ENCODE results near the gene CASK.

The CASK gene

DNA sequence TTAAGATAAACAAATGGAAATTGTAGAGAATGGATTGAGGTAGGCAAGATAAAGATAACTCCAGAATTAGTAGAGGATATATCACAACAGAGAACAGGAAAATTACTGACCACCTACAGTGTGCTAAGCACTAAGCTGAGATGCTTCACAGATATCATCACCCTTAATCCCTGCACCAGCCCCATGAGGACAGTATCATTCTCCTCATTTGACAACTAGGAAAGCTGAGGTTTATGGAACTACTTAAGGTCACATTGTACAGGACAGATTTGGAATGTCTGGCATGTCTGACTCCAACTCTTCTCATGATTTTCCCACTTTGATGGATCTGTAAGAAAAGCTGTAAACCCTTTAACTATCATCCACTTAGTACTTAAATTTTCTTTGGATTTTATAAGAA is 95.5 kb downstream of the CASK start:
- no peak for DNase-seq (ENCODE audit: low read depth, low spot score)

DNA sequence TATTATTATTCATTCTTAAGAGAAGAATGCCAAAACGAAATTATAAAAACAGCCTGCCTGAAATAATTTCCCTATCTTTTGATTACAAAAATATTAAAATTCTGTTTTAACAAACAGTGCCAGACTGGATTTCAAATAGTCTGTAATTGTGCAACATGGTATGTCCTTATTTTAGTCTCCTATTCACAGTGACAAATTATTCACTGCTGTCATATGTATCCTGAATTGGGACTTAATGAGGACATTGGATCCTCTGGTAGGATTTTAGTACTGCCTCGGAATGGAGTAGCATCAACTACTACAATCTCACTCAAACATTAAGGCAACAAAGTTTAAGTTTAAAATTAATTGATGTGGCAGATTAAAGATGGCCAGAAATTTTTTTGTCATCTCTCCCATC is 97.6 kb downstream of the CASK start:
- no peak for DNase-seq (ENCODE audit: low read depth, low spot score)

DNA sequence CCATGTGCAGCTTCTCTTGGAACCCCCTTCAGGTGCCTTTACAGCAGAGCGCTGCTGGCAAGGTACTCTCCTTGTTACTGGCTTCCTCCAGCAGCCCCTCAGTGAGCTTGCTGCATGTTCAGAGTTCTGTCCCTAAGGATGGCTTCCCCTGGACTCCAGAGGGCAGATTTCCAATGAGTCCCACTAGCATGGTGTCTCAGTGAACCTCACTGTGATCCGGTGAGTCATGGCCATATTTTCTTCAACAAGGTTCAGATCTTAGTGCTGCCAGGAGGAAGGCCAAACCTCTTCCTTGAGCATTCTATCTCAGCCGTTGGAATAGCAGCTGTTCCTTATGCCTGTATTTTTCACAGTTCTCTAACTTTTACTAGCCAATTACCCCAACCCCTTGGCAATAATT is 98.8 kb downstream of the CASK start:
- no peak for DNase-seq (ENCODE audit: low read depth, low spot score)

DNA sequence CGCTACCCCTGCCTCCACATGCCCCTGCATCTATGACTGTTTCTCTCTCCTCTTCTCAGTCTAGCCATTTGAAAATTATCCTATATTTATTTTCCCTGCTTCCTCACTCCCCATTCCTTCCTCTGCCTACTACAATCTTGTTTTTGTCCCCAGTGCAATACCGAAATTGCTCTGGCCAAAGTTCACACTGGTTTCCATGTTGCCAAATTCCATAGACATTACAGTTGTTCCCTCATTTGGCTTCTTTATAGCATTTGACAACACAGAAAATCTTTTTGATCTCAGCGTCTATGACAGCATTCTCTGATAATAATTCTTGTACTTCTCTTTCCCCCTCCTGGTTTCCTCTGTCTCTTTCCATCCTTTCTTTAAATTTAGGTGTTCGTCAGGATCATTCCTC is 100.0 kb downstream of the CASK start:
- DNase-seq (ENCODE audit: low read depth, low spot score), result no peak

DNA sequence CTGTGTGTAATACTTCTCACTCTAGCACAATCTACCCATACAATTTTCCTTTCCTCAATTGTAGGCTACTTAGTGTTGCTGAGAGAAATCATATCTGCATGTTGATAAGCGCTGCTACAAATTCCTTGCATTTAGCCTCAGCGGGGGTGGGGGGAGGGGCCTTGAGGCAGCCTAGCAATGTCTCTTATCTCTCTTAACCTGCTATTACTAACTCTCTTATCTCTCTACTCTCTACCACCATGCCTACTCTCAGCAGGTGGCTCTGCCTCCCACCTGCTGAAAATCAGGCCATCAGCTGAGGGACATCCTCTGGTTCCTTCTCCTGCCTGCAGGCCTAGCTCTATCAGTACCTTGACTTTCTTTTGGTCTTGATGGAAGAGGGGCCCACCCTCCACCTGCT is 100.5 kb downstream of the CASK start:
- DNase-seq (ENCODE audit: low read depth, low spot score), result no peak

DNA sequence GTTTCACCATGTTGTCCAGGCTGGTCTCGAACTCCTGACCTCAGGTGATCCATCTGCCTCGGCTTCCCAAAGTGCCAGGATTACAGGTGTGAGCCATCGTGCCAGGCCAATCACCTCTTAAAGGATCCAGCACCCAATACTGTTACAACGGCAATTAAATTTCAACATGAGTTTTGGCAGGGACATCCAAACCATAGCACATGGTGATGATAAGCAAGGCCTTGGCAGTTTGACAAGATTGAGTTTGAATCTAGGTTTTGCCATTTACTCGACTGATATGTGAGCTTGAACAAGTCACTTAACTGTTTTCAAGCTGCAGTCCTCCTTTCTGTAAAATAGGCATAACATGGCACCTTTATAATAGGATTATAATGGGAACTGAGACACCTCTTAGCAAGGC is 115.3 kb downstream of the CASK start:
- DNase-seq (ENCODE audit: low read depth, low spot score), result no peak

DNA sequence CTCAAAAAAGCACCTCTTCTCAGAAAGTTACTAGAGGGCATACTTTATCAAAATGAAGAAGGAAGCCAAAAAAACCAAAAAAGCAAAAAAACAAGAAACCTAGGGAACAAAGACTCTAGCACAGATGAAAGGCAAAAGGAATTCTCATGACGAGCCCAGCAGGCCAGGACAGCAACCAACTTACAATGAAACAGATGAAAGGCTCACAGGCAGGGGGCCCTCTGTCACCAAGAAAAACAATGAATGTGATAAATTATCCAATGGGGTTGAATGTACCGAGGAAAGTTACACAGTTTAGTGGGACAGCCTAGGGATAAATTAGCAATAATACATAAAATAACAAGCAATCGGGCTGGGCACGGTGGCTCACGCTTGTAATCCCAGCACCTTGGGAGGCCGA is 120.4 kb downstream of the CASK start:
- no peak for DNase-seq (ENCODE audit: low read depth, low spot score)

DNA sequence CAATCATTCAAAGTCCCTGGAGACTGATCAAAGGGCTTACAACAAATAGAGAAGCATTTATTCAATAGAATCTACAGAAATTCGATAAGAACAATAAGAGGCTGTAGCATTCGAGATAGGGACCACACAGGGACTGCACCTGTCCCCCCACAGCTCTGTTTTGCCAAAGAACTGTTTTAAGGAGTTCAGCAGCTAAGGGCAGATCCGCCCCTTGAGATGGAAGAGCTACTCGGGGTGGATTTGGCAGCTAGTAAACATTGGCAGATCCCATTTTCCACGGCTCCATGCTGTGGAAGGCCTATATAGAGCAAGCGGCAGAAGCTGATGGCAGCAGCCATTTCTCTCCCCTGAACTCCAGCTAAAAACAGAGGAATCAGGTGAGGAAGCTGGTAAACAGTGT is 123.7 kb downstream of the CASK start:
- DNase-seq (ENCODE audit: low read depth, low spot score), result no peak

DNA sequence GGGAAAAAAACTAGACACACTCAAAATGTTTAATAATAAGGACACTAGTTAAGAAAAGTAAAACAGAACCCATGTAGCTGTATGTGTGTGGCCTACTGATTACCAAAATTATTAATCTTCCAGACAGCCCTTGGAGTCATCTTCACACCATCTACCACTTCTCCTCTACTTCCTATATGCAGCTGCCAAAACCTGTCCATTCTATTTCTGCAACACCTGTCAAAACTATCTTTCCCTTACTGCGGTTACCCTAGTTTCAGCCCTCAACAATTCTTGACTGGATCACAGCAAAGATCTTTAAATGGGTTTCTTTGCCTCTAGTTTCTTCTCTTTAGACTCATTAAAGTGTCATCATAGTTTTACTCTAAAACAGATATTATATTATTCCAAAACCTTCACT is 126.8 kb downstream of the CASK start:
- DNase-seq (ENCODE audit: low read depth, low spot score), result no peak

DNA sequence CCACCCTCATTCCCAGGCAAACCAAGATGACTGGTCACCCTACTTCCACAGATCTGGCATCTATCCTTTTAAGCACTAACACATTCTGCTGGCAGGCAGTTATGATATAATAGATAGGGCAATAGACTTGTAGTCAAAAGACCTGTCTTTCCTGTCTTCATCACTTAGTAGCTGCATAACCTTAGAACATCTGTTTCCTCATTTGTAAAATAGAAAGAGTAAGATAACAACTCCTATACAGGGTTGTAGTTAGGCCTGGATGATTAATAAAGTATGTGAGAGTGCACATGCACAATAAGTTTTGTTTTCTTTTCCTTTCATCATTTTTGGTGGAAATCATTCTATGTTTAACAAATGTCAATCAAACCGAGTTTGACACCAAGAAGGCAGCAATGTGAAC is 127.3 kb downstream of the CASK start:
- no peak for DNase-seq (ENCODE audit: low read depth, low spot score)

DNA sequence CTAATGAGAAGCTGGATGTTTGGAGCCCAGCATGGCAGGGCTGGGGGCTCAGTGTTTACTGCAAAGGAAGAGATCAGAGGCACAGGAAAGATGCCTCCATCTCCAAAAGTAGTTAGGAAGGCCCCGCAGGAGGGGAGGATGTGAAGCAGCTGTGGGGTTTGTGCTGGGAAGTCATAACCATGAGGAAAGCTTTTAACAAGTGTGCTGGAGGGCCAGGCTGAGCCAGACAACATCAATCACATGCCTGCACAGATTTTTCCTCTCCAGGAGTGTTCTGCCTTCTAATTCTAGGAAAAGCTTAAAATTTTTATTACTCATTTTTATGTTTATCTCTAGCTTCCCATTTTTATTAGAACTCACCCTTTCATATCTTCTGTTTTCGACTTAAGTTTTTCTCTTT is 134.0 kb downstream of the CASK start:
- DNase-seq (ENCODE audit: low read depth, low spot score), result no peak

DNA sequence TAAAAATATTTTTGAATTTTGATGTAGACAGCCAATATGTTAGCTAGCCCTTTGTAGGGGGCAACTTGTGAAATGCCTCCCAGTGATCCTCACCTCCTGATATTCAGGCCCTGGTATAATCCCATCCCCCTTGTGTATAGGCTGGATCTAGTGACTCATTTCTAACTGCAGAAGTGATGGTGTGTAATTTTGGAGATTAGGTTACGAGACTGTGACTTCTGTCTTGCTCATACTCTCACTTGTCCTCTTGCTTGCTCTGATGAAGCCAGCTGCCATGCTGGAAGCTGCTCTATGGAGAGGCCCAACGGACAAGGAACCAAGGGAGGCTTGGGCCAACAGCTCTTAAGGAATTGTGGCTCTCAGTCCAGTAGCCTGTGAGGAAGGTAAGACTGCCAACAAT is 137.7 kb downstream of the CASK start:
- DNase-seq (ENCODE audit: low read depth, low spot score), result no peak

DNA sequence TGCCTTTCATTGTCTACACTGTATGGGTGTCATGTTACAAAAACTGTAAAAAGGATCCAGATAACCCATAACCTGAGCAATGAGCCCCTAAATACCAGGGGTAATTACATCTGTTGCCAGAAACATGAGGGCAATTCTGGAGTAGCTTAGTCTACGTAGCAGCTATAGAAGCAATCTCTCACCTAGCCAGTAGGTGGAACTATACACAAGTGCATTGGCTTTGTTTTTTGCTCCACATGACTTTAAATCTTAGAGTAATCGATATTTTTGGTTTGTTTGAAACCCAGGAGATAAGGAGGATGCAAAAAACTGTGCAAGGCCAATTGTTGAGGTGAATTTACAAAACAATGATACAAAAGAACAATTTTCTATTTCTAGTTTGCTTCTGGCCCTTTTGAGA is 141.9 kb downstream of the CASK start:
- no peak for DNase-seq (ENCODE audit: low read depth, low spot score)

DNA sequence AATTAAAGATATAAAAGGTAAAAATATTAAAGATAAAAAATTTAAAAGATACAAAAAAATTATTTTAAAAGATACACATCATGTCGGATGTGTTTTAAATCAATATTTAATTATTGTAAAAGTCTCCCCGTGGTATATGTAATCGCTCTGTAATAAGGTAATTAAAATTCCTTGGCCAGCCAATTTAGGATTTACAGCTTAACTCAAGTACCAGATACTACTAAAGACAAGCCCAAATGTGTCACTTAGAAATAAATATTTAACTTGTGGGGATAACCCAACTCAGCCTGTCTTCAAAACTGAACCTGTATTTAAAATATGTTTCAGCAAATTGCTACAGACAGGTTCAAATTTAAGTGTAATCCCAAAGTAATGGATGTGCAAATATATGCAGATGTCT is 143.4 kb downstream of the CASK start:
- no peak for DNase-seq (ENCODE audit: low read depth, low spot score)

DNA sequence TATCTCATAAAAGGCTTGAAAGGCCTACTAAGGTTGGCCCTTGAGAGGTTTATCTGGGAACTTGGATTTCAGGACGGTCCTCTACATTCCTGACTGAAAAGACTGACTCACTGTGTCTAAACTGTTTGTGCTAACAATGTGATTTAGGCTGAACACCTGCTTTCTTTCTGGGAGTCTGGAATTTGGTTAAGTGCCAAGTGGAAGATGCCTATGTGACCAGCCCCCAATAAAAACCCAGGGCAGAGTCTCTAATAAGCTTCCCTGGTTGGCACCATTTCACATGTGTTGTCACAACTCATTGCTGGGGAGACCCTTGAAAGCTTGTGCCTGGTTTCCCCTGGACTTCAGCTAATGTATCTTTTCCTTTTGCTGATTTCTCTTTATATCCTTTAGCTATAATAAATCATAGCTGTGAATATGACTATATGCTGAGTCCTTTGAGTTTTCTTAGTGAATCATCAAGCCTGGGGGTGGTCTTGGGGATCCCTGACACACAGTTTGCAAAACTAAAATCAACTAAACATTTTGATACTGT is 144.3 kb downstream of the CASK start:
- no peak for DNase-seq (ENCODE audit: low read depth, low spot score)

DNA sequence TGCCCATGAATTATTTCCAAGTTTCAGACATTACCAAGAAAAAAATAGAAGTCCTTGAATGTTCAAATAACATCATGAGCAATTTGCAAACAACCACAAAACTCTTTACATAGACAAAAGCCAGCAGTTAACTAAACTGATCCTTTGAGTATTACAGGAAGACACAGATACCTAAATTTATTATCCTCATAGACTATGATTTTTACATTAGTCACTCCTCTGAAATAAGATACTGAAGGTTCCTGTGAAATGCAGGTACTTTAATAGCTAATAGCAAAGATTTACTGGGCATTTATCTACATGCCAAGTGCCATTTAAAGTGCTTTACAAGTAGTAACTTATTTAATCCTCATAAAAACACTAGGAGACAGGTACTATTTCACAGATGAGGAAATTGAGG is 161.7 kb downstream of the CASK start:
- no peak for DNase-seq (ENCODE audit: low read depth, low spot score)

DNA sequence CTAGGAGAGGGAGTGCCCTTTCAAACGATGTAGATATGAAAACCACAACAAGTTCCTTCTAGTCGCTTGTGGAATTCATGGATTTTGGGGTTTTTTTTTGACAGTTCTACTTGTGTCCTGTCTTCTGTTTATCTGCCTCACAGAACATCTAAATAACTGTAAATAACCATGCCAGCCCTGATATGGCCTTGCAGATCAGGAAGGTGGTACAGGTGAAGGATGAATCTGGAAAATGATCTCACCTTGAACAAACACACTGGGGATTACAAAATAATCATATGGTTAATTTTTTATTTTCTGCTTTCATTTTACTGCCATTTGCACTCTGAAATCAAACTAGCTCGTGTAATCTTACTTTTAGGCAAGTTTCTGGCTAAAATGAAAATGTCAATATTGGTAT is 162.2 kb downstream of the CASK start:
- no peak for DNase-seq (ENCODE audit: low read depth, low spot score)

DNA sequence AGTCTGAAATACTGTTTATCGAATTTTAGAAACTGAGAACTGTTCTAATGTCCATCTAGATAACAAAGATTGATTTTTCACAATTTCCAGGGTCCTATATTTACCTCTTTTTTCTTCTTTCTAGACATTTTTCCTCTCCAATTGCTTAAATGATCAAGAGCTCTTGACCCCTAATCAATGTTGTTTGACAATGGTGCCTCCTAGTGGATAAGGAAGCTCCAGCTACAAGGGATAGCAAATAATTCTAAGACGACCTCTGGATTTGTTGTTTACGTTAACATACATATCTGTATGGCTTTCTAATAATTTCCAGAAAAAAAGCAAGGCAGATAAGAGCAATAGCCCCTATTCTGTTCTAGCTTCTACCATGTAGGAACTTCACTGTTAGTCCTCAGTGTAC is 163.5 kb downstream of the CASK start:
- no peak for DNase-seq (ENCODE audit: low read depth, low spot score)

DNA sequence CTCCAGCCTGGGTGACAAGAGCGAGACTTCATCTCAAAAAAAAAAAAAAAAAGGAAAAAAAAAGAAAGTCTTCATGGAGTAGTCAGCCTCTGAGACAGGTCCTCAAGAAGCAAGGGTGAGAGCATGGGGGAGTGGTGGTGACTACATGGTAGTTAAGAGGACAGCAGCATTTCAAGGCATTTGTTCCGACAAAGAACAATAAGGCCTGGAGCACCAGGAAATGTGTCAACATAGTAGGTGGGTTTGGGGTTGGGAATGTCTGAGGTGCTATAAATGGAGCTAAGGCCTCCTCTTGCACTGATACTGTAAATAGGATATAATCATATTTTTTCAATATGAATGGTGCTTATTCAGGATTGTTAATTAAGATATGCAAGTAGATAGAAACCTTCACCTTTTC is 165.0 kb downstream of the CASK start:
- no peak for DNase-seq (ENCODE audit: low read depth, low spot score)

DNA sequence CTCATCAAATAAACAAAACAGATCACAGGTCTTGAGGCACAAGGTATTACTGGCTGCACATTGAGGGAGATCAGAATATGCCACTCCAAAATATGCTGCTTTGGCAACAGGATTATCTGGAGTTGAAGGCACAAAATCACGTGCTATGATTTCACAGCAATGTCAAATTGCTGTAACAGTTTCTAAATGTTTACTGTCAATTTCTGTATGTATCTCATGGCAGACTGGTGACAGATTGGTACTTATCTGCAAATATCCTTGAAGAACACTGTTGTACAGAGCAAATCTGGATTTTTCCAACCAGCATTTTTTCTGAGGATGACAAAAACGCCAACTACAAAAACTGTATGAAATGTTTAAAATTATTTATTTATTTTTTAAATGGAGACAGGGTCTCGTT is 172.6 kb downstream of the CASK start:
- DNase-seq (ENCODE audit: low read depth, low spot score), result no peak

DNA sequence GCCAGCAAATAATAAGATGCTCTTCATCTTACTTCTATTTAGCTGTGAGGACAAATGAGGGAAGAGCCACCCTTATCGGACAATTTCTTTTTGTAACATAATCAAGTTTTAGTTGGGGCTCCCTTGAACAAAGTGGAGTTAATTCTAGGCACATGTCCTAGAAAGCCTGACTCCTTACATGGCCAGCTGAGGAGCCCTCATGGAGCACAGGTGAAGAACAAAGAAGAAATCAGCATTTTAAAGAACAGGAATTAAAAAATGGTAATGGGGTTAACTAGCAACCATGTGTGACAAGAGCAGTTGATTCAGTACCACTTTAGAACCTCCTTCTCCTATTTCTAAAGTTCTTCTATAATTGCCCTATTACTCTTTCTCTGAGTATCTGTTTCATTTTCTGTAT is 183.5 kb downstream of the CASK start:
- no peak for DNase-seq (ENCODE audit: low read depth, low spot score)

DNA sequence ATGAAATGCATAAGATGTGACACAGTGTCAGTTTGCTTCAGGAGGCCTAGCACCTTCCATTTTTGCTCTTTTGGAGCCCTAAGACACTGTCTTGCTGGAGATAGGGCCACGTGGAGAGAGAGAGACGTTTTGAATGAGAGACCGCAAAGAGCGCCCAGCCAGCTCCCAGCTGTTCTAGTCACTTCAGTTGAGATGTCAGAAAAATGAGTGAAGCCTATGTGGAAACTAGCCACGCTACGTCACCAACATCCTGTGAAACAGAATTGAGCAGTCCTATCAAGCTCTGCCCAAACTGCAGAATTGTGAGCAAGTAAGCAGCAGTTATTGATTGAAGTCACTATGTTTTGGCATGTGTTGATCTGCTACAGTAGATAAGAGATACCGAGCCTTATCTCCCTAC is 186.3 kb downstream of the CASK start:
- no peak for DNase-seq (ENCODE audit: low read depth, low spot score)

DNA sequence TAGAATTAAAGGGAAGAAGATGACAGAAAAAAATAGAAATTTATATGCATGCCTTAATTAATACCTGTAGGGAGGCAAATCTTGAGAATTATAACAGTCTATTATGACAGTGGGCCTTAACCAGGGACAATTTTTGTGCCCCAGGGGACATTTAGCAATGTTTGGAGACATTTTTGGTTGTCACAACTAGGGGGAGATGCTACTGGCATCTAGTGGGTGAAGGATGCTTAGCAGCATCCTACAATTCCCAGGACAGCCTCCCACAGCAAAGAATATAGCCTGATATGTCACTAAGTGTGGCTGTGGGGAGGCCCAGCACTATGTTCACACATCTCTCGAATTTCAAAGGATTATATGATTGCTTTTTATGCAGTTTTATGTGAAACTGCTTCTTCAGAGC is 188.8 kb downstream of the CASK start:
- DNase-seq (ENCODE audit: low read depth, low spot score), result no peak

DNA sequence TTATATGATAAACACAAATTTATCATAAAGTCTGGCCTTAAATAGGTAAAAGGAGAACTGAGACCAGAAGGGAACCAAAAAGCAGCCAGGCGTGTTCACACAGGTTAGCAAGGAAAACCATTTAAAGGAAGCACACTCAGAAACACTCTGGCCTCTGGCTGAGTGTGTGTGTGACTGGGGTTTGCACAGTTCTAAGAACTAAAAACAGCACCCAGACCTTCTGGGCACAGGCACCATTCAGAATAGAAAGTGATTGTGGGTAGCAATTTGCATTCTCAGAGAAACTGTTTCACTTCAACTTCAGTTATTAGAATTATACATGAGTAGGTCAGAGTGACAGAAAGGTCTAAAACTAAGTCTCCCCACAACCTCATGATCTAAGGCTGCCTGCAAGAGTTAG is 189.4 kb downstream of the CASK start:
- DNase-seq (ENCODE audit: low read depth, low spot score), result no peak

DNA sequence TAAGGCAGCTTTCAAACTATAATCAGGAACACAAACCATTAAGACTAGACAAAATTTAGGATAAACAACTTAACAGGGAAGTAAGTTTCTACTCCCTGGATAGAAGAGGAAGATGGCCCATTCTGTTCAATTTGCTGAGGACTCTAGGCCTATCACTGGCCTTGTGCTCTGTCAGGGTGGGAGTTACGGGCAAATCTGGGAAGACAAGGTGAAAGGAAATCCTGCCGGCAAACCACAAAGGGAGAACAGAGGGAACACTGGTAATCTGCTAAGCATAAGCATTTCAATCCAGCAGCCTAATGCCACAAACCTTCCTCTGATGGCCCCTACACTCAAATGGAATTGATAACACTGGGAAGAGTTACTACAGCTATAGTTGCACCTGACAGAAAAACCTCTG is 191.1 kb downstream of the CASK start:
- no peak for DNase-seq (ENCODE audit: low read depth, low spot score)

Measured in activated naive CD8-positive, alpha-beta T cell treated with anti-CD3 and anti-CD28 coated beads, Interleukin-2, amount 50 U/mL, for 16 hours (primary cell).